ENCODE results near the gene ZAP70. TPM values are rescaled to one million over a fixed set of nuclear protein-coding genes. Genes with fewer than 3 reads are reported as not detected.

ZAP70 gene
- total and polyA plus RNA-seq, 2 of the 13 experiments (the other 11 are each of a cell fraction or from before 2014, with no cell fraction given): 0.51 to 4.0 TPM

- ChIA-PET POLR2A (no interaction called here), CTCF (ENCODE audit: low intra/inter-chr PET ratio, low total read pairs) (no interaction called here)
Observed at GRCh38 chr2:97754690-97755346, 41.4 kb downstream of the ZAP70 start.

More at GRCh38 chr2:97754690-97755346, 41.4 kb downstream of the ZAP70 start:
- FAIRE-seq: no peak
- no TSS peak for BruUV-seq (replicated peaks)
- Histone ChIP-seq H3K4me1 (ENCODE audit: insufficient read depth, low read length) (no peaks in the 10 kb centered on the region), H3K27me3 (ENCODE audit: control insufficient read depth in 1 of 2, insufficient read depth in 2 of 2, low read length in 2 of 2) (no peaks in the 10 kb centered on the region), H3K9me3 (ENCODE audit: low read length) (no peaks in the 10 kb centered on the region), H2AFZ (ENCODE audit: low read length) (no peak overlapping the region), H3K4me3 (replicated peaks in 1 of 3; ENCODE audit: insufficient read depth in 1 of 3, low read depth in 2 of 3, low read length in 3 of 3) (no peak overlapping the region), H3K9ac (ENCODE audit: insufficient read depth, low read depth, low read length) (no peak overlapping the region), H3K4me2 (ENCODE audit: low read depth, low read length) (no peak overlapping the region), H3K79me2 (ENCODE audit: insufficient read depth, low read length) (no peaks in the 10 kb centered on the region), H3K36me3 (replicated peaks in 1 of 2; ENCODE audit: control insufficient read depth in 1 of 2, insufficient read depth in 2 of 2, low read length in 2 of 2) (peaks cover 9 to 42% of the 10 kb centered on the region in 2 experiments), H4K20me1 (ENCODE audit: insufficient read depth, low read length) (no peaks in the 10 kb centered on the region), H3K27ac (ENCODE audit: extremely low read length, insufficient read depth, low read length) (no peak overlapping the region)
- intact Hi-C loops (cut with micrococcal nuclease; ENCODE audit: unreplicated experiment): no loop called here
- no peak for DNase-seq (ENCODE audit: low spot score)
- 96% methylated on average over 12 of the region's 12 CpGs for WGBS (ENCODE audit: low lambda C conversion rate)
- TF ChIP-seq RFXANK (CRISPR knock-in tag; IDR thresholded peaks at IDR 0.05) (no peak), MZF1 (CRISPR knock-in tag; IDR thresholded peaks at IDR 0.05; ENCODE audit: borderline replicate concordance) (no peak), GATAD2A (CRISPR knock-in tag; IDR thresholded peaks at IDR 0.05) (no peak), ZNF878 (CRISPR knock-in tag; IDR thresholded peaks at IDR 0.05) (no peak), ZSCAN20 (CRISPR knock-in tag; IDR thresholded peaks at IDR 0.05; ENCODE audit: borderline replicate concordance) (no peak), MTF1 (CRISPR knock-in tag; IDR thresholded peaks at IDR 0.05) (no peak), FOXO4 (CRISPR knock-in tag; conservative IDR thresholded peaks at IDR 0.05) (no peak), IKZF4 (CRISPR knock-in tag; IDR thresholded peaks at IDR 0.05; ENCODE audit: borderline replicate concordance, low read depth, not compliant biosample characterization) (no peak), MED13 (CRISPR knock-in tag; IDR thresholded peaks at IDR 0.05) (no peak)
- TF ChIP-seq, protein P1, sequence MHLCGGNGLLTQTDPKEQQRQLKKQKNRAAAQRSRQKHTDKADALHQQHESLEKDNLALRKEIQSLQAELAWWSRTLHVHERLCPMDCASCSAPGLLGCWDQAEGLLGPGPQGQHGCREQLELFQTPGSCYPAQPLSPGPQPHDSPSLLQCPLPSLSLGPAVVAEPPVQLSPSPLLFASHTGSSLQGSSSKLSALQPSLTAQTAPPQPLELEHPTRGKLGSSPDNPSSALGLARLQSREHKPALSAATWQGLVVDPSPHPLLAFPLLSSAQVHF (CRISPR knock-in tag; IDR thresholded peaks at IDR 0.05): no peak
- TF ChIP-seq, protein P2, sequence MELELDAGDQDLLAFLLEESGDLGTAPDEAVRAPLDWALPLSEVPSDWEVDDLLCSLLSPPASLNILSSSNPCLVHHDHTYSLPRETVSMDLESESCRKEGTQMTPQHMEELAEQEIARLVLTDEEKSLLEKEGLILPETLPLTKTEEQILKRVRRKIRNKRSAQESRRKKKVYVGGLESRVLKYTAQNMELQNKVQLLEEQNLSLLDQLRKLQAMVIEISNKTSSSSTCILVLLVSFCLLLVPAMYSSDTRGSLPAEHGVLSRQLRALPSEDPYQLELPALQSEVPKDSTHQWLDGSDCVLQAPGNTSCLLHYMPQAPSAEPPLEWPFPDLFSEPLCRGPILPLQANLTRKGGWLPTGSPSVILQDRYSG (CRISPR knock-in tag; IDR thresholded peaks at IDR 0.05): no peak
- TF ChIP-seq, protein P3, sequence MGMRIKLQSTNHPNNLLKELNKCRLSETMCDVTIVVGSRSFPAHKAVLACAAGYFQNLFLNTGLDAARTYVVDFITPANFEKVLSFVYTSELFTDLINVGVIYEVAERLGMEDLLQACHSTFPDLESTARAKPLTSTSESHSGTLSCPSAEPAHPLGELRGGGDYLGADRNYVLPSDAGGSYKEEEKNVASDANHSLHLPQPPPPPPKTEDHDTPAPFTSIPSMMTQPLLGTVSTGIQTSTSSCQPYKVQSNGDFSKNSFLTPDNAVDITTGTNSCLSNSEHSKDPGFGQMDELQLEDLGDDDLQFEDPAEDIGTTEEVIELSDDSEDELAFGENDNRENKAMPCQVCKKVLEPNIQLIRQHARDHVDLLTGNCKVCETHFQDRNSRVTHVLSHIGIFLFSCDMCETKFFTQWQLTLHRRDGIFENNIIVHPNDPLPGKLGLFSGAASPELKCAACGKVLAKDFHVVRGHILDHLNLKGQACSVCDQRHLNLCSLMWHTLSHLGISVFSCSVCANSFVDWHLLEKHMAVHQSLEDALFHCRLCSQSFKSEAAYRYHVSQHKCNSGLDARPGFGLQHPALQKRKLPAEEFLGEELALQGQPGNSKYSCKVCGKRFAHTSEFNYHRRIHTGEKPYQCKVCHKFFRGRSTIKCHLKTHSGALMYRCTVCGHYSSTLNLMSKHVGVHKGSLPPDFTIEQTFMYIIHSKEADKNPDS (CRISPR knock-in tag; IDR thresholded peaks at IDR 0.05): no peak
- in situ Hi-C loops (cut with HindIII; ENCODE audit: extremely low pct_ligation_motif_present, low pct_unique_long_range_greater_than_20kb): no loop called here
- no peak for ATAC-seq
